Measurements from ENCODE around the gene C1R.

C1R gene

DNA sequence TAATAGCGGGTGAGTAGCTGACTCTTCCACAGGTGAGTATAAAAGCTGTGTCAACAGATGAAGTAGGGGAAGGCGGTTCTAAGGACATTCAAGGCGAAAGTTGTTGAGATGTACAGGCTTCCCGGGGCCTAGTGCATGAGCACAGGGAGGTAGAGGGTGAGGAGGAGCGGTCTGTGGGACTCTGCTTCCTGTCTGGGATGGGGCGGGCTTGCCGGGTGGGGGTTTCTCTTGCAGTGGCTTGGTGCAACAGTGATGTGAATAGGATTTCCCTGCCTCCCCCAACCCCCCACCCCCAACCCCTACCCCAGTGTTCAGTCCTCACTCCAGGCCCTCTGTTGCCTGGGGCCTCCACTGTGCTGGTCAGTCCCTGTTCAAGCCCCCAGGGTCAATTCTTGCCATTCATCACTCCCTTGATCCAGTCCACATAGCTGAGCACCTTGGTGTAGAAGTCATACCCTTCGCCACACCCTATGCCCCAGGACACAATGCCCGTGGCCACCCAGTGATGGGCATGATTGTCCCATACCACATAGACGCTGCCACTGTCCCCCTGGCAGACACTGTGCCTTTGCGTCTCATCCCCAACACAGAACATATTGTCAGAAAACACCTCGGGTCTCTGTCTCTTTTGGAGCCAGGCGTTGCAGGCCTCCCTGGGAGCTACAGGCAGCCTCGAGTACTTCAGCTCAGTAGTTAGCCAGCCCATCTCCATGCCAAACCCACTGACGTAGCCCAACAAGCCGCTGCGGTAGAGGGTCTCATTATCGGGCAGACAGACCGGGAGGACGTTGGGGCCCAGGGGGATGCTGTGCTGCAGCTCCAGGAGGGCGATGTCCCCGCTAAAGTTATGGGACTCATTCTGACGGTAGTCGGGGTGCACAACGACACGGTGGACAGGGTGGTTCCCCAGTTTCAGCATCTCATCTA lies 4.0 kb upstream of the C1R start:
- no peak for DNase-seq

DNA sequence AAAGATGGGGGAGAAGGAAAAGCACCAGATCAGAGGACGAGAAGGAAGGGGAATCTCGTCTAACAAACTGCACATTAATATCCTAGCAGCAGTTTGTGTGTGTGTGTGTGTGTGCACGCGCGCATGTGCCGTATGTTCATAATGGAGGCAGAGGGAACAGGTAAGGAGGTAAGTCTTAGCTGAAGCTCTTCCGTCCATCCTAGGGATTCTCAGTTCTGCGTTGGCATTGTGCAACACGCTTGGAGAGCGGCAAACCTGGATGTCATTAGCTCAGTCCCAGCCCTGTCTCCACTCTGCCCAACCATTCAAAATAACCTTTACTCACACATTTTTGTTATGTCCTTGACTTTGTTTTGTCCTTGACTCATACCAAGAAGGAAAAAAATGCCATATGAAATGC lies 1.6 kb upstream of the C1R start:
- no peak for DNase-seq

DNA sequence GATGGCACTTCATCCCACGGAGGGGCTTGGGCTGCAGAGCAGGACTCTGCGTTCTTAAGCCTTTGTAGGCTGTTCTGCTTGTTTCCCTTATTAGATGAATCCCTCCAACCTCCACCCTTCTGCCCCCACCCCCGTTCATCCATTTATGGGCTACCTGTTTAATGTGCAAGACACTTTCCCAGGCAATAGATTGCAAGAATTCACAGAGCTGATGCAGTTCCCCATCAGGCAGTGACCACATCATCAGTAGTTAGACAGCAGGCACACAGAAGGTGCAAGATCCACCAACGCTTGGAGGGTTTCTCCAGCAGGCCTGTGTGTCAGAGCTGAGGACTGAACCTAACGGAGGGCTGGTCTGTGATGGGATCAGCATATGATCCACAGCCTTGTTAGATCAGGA lies 1.2 kb upstream of the C1R start:
- DNase-seq: no peak

DNA sequence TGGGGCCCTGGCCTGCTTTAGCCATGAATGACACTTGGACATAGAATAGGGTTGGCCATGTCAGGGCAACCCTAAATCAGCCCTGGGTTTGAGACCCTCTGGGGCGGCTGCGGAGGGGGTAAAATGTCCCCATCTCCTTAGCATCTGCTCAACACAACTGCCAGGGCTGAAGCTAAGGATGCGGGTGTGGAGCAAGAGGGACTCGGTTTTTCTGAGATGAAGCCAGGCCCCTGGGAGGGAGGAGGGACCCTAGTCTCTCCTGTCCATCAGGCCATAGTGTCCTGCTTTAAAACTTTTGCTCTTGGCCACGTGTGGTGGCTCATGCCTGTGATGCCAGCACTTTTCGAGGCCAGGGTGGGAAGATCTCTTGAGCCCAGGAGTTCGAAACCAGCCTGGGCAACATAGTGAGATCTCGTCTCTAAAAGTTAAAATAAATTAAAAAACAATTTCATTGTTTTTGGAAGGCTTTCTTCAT lies 778 bp upstream of the C1R start:
- DNase-seq: no peak

DNA sequence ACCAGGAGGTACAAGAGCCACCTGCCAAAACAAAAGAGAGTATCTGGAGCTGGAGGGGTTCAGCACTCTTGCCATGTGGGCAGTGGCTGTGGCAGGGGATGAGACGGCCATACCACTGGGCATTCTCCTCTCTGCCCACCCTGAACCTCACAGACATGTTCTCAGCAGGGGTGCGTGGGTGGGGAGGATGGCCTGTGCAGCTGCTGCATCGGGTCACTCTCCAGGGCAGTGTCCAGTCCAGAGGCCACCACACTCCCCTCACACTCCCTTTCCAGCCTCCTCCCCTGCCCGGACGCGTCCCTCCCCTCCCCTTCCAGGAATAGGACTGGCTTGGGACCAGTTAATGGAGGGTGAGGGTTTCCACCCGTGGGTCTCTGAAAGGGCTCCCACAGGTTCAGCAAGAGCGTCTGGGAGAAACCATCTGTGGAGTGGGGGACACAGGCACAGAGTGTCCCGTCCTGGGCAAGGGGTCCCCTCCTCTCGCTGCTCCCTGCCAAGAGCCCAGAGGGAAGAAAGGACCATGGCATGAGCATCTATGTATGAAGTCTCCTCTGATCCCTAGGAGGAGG lies 501 bp downstream of the C1R start:
- no peak for DNase-seq

DNA sequence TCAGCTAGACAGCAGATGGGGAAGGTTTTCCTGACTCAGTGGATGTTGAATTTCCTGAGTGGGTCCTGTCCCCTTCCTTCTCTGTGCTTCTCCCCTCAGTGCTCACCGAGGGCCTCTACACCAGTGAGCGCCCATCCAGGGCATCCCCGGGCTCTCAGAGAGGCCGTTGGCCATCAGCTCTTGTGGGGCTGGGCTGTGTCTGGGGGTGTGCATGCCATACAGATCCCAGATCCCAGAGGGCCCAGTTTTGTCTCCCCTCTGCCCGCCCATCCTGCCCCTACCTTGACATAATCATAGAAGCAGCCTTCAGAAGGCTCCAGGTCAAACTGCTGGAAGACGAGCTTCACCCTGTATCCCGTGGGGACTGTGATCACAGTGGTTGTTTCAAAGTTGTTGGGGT lies 1.1 kb downstream of the C1R start:
- no peak for DNase-seq

DNA sequence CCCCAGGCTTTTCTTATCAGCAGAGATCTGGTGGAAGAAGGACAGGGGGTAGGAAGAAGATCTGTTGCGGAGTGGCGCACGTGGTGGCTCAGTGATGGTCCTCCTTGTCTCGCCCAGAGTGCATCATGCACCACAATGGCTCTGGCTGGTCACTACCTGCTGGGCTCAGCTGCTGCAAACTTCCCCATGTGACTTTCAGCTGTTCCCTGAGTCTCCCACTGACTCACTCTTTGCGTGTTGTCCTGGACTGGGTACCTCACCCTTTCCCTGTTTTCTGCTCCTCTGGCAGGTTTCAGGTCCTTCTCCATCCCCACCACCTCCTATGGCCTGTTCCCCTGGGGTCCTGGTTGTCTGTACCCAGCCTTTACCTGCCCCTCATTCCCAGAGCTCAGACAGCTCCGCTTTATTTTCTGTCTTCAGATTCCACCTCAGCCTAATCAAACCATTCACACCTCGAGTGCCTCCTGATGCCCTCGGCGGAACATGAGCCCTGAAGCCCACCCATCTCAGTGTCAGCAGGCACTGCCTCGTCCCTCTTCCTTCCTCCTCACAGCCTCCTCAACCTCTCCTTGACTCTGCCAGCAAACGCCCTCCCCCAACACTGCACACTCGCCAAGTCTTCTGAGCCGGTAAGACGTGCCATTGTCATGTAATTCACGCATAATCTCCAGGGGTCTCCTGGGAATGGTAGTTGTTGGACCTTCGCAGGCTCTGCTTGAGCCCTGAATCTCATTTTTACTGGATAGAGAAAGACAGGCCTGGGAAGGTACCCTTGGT lies 1.8 kb downstream of the C1R start:
- no peak for DNase-seq

DNA sequence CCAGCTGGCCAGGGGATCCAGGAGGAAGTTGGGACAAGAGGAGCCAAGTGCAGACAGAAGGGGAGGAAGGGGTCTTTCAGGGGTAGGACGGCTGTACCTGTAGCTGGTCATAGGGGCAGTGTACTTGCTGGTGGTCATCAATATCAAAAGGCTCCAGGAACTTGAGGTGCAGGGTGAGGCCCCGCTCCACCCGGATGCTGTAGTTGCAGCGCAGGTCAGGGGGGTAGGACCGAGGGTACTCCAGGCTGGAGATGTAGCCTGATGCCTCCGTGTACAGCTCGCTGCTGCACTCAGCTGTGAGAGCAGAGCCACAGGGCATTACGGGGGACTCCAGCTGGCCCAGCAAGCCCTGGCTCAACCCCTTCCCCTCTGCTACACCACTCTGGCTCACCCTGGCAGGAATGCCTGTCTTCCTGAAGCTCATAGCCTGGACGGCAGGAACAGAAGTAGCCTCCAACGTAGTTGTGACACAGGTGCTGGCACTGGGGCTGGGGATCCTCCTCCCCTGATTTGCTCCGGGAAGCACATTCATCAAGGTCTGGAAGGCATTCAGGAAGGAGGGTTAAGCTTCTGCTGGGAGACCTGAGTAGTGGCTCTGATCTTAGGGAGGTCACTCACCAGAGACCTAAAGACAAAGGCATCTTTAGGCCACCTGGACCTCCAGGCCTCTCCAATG lies 2.9 kb downstream of the C1R start:
- no peak for DNase-seq

DNA sequence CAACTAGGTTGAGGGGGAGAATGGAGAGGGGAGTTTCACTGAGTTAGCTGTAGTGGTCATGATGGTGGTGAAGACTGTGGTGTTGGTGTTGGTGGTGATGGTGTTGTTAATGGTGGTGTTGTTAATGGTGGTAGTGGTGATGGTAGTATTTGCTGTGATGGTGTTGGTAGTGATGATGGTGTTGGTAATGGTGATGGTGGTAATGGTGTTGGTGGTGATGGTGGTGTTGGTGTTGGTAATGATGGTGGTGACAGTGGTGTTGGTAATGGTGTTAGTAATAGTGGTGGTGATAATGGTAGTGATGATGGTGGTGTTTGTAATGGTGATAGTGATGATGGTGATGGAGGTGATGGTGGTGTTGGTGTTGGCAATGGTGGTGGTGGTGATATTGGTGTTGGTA lies 9.1 kb downstream of the C1R start:
- no peak for DNase-seq

DNA sequence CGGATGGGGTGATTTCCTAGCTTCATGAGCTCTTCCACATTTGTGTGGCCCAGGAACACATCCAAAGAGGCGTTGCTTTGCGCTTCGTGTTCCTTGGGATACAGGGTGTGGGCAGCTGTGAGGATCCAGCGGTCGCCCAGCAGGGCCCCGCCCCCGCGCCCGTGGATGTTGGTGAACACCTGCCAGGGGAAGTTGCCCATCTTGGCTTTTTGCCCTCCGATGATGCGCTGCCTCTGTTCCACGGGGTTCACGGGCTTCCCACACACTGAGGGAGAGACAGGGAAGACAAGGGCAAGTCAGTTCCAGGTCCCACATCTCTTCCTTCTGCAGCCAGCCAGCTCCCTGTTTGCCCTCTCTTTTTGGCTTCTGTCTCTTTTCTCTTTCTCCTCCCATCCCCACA lies 11.2 kb downstream of the C1R start:
- no peak for DNase-seq

DNA sequence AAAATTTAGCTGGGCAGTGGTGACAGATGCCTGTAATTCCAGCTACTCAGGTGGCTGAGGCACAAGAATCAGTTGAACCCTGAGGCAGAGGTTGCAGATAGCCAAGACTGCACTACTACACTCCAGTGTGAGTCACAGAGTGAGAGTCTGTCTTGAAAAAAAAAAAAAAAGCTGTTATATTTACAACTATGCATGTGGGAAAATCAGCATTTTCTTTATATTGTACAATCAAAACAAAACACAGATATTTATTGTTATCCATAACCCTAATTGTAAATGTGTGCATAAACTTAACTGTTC lies 12.5 kb downstream of the C1R start:
- no peak for DNase-seq

DNA sequence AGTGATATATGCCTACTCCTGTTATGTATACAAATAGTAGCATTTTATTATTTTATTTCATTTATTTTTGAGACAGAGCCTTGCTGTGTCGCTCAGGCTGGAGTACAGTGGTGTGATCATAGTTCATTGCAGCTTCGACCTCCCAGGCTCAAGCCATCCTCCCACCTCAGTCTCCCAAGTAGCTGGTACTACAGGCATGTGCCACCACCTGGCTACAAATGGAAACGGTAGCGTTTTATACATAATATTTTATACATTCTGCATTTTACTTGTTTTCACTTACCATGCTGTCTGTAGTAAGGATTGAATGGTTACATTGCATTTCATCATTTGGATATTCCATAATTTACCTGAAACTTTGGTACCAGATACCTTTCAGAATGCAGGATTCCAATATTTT lies 14.1 kb downstream of the C1R start:
- no peak for DNase-seq

DNA sequence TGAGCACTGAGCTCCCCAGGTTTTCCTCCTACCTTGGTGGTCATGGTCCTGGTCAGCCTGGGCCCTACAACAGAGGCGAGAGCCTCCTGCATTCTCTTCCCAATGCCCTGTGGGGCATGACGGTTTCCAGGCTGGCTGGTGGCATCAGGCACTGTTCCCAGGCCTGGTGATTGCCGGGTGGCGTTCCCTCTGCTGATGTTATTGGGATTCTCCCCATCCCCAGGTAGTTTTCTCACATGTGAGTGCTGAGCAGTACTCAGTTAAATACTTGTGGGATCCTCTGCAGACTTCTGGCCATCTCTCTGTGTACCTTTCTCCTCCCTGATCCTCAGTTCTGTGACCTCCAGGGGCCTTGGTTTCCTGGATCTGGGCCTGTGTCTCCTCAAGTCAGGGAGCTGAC lies 15.8 kb downstream of the C1R start:
- DNase-seq: no peak

DNA sequence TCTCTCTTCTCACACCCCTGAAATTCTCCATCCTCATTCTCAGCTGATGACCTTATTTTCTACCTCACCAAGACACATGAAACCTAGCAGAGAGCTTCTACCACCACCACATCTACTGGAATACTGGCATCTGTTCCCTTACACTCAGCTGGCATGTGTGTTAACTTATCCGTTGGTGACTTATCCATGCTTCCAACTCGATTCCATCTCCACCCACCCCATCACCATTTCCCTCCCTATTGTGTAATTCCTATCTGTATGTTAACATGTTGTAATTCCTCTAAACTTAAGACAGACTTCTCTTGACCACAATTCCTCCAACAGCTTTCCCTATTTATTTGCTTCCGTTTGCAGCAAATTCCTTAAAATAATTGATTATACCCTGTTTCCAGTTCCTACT lies 16.3 kb downstream of the C1R start:
- no peak for DNase-seq

DNA sequence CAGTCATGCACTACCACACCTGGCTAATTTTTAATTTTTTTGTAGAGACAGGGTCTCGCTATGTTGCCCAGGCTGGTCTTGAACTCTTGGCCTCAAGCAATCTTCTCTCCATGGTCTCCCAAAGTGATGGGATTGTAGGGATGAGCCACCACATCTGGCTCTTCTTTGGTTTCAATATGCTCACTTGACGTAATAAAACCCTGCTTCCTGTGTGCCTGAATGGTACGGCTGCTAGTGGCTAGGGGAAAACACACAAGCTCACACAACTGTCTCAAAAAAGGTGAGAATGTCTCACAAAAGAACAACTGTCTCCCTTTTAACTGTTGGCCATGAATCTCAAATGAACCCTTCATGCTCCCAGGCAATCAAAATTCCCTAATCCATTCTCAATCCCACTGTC lies 16.7 kb downstream of the C1R start:
- no peak for DNase-seq

DNA sequence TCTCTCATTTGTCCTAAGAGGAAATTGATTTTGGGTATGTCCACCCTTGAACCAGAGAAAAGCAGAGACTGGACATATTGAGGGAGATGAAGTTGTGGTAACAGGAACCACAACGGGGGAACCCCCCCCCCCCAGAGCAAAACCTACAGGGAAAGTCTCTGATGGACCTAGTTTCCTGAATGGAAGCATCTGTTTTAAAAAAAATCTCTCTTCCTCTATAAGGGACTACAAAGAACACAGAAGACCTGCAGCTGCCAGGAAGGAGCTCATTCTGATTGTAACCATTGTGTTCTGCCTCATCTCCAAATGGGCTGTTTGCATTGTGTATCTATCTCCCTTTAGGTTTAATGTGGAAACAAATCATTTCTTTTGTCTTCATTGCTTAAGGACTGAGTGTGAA lies 18.3 kb downstream of the C1R start:
- no peak for DNase-seq

DNA sequence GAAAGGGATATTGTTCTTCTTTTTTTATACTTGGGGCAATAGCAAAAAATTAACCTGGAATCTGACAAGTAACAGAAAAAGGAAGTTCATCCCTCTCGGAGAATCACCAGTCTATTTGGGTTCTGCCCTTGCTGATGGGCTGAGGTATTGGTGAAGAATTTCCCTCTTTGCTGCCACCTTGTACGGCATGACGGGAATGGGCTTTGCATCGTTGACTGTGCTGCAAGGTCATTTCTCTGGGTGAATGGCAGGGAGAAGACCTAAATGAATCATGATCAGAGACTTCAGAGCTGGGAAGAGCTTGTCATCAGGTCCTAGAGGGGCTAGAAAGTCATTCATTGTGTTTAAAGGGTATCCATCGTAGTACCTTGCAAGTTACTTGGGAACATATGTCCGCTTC lies 19.7 kb downstream of the C1R start:
- no peak for DNase-seq

DNA sequence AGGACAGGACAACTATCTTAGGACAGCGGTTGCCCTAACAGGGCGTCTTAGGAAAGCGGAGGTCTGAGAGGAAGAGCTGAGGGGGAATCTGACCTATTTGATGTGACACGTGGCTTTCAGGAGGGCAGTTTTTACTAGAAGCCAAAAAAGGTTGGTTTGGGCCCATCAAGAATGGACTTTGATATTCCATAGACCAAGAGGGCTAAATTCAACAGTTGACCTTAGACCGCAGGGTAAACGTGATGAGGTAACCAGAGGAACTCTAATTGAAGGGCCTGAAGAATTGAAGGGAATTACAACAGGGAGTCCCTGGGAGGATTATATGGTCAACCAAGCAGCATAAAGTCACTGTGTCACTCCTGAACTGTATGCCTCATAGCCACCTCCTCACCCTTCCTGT lies 20.2 kb downstream of the C1R start:
- no peak for DNase-seq

DNA sequence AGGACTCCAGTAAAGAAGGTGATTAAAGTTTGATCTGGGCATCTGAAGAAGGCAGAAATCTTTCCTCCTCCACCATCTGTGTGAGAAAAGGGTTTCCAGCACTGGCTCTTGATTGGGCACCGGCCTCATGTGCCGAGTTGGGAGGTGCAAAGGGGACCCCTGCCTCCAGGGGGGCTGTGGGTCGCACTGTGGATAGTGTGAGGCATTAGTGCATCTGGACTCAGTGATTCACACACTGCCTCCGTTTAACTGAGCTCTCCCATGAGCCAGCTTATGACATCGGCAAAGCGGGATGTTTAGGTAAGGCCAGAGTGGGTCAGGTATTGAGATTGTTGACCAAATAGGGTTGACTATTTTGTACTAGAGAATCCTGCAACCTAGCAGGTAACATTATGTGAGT lies 22.9 kb downstream of the C1R start:
- DNase-seq: no peak

DNA sequence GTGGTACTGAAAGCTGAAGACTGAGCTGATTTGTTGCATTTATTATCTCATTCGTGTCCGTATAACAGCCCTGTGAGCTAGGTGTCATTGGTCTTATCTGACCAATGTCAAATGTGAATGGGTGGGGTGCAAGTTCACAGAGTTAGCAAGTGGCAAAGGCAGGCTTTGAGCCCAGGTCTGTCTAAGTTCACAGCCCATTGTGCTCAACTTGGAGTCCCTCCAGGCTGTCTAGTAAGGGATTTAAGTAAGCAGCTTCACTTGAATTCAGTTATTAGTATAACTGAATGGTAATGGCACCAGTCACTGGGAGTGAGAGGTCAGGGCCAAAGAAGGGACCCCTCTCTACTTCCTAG lies 23.3 kb downstream of the C1R start:
- DNase-seq: no peak

DNA sequence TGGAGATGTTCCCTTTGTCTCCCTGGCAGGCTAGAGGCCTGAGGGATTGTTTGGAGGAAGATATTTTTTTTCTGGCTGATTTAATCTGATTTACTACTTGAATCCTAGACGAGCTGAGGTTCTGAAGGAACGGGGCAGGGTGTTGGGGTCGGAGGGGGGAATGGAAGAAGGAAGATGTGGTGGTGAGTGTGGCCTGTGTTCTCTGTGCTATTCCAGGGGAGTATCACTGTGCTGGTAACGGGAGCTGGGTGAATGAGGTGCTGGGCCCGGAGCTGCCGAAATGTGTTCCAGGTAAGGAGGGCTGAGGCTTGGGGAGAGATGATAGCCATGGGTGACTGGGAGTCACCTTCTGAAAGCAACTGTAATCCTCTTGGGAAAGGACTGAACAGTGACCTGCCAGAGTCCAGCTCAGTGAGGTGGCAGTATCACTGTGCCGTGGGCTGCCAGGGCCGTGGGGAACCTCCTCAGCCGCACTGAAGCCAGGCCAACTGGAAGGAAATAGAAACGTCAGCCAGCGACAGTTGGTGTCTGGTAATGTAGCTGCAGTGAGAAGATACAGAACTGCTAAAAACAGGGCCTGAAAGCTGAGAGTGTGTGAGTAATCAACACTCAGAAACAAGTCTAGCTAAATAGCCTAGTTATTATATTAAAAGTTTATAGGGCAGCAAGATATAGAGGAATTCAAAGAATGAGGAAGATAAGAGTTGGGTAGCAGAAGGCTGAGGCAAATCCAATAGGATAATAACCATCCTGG lies 23.8 kb downstream of the C1R start:
- no peak for DNase-seq

DNA sequence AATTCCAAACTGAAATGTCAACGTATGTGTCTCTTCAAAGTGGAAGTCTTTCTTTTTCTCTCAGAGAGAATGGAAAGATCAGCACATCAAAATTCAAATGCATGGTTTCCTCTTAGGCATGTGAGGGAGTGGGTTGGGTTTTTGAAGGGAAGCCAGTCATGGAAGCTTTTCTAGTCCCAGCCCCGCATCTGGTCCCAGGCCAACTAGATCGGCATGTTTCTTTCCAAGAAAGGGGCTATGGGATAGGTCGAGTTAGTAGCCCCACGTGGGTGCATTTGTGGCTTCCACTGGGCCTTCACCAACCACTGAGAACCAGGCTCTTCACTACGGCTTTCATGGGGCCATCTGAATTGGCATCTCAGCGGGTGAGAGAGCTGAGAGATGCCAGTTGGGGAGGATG lies 25.1 kb downstream of the C1R start:
- DNase-seq: no peak

DNA sequence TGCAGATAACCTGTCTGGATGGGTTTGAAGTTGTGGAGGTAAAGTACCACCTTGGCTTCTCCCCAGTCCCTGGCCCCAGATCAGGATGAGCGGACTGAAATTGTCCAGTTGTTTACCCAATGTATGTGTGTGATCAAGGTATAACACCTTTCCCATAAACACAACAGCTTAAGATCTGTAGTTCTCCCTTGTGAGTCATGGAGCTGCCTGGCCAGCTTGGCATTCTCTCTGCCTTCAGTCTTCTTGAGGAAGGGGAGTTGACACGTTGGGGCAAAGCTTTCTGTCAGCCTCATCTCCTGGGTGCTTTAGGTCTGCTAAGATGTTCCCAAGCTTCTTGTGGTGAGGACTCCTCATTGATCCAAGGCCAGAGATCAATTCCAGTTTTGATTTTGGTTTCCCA lies 25.6 kb downstream of the C1R start:
- DNase-seq: no peak

Data from NCI-H187 (cell line).